ENCODE results near the gene LKAAEAR1. TPM values are rescaled to one million over a fixed set of nuclear protein-coding genes. Genes with fewer than 3 reads are reported as not detected.

The LKAAEAR1 gene
- total and polyA plus RNA-seq, 2 of the 13 experiments (the other 11 are each of a cell fraction or from before 2014, with no cell fraction given), result not detected

- TF ChIP-seq ZBTB39 (CRISPR knock-in tag; IDR thresholded peaks at IDR 0.05) (no peak), ZNF878 (CRISPR knock-in tag; IDR thresholded peaks at IDR 0.05) (no peak), ZMAT5 (CRISPR knock-in tag; IDR thresholded peaks at IDR 0.05; ENCODE audit: borderline replicate concordance, low read depth) (no peak), ZBTB1 (CRISPR knock-in tag; IDR thresholded peaks at IDR 0.05; ENCODE audit: borderline replicate concordance) (no peak), NR0B2 (CRISPR knock-in tag; IDR thresholded peaks at IDR 0.05) (no peak), BATF2 (CRISPR knock-in tag; IDR thresholded peaks at IDR 0.05) (peak; percentile 91; the same call in 1 of the 2 replicates), ZFP37 (CRISPR knock-in tag; IDR thresholded peaks at IDR 0.05; ENCODE audit: borderline replicate concordance) (no peak), GPN1 (CRISPR knock-in tag; IDR thresholded peaks at IDR 0.05; ENCODE audit: borderline replicate concordance) (no peak; the same call in 1 of the 2 replicates), ZNF672 (CRISPR knock-in tag; IDR thresholded peaks at IDR 0.05) (peak; percentile 34; the same call in 1 of the 2 replicates), GMEB2 (CRISPR knock-in tag; IDR thresholded peaks at IDR 0.05; ENCODE audit: low read depth) (no peak), ARNTL (CRISPR knock-in tag; IDR thresholded peaks at IDR 0.05) (0 out of 2 replicates have a peak, but pooled peaks have one; percentile 38), ZNF543 (CRISPR knock-in tag; IDR thresholded peaks at IDR 0.05) (no peak), FOXJ3 (CRISPR knock-in tag; IDR thresholded peaks at IDR 0.05; ENCODE audit: borderline replicate concordance) (no peak), ZSCAN29 (CRISPR knock-in tag; conservative IDR thresholded peaks at IDR 0.05) (no peak; the same call in 1 of the 2 replicates), ZNF260 (CRISPR knock-in tag; IDR thresholded peaks at IDR 0.05; ENCODE audit: borderline replicate concordance, low read depth) (0 out of 2 replicates have a peak, but pooled peaks have one; percentile 32), ZNF674 (CRISPR knock-in tag; IDR thresholded peaks at IDR 0.05; ENCODE audit: low read depth) (no peak)
- TF ChIP-seq, protein P1, sequence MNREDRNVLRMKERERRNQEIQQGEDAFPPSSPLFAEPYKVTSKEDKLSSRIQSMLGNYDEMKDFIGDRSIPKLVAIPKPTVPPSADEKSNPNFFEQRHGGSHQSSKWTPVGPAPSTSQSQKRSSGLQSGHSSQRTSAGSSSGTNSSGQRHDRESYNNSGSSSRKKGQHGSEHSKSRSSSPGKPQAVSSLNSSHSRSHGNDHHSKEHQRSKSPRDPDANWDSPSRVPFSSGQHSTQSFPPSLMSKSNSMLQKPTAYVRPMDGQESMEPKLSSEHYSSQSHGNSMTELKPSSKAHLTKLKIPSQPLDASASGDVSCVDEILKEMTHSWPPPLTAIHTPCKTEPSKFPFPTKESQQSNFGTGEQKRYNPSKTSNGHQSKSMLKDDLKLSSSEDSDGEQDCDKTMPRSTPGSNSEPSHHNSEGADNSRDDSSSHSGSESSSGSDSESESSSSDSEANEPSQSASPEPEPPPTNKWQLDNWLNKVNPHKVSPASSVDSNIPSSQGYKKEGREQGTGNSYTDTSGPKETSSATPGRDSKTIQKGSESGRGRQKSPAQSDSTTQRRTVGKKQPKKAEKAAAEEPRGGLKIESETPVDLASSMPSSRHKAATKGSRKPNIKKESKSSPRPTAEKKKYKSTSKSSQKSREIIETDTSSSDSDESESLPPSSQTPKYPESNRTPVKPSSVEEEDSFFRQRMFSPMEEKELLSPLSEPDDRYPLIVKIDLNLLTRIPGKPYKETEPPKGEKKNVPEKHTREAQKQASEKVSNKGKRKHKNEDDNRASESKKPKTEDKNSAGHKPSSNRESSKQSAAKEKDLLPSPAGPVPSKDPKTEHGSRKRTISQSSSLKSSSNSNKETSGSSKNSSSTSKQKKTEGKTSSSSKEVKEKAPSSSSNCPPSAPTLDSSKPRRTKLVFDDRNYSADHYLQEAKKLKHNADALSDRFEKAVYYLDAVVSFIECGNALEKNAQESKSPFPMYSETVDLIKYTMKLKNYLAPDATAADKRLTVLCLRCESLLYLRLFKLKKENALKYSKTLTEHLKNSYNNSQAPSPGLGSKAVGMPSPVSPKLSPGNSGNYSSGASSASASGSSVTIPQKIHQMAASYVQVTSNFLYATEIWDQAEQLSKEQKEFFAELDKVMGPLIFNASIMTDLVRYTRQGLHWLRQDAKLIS (CRISPR knock-in tag; IDR thresholded peaks at IDR 0.05), result no peak
Observed at GRCh38 chr20:64052987-64053840, 31.0 kb downstream of the LKAAEAR1 start (continued).

All from HepG2 (cell line).